Fibroblast of mammary gland (primary cell): Measurements from ENCODE around the gene KCNC4.

ENCODE experiments used
- DNase-seq: peaks from one replicate; pipeline ENCODE4 v3.0.0-alpha.2; 2010; ENCODE audit warnings: low read depth
- H3K4me3 ChIP-seq: 2 replicates; pipeline ENCODE4 v1.5.1; 2011; ENCODE audit warnings: low read depth, mild to moderate bottlenecking, low read length, moderate library complexity; ENCODE audit not compliant: control insufficient read depth
- CTCF ChIP-seq: conservative IDR thresholded peaks from 2 replicates; pipeline ENCODE4 v1.5.1; 2011; ENCODE audit warnings: low read depth, low read length, inconsistent platforms; ENCODE audit not compliant: control insufficient read depth, insufficient read depth

The KCNC4 gene

GRCh38 chr1:110223127-110223526, 13.0 kb downstream of the KCNC4 start:
- TF ChIP-seq CTCF = no peak
- DNase-seq = no peak
- no peak overlapping the region for H3K4me3 ChIP-seq

- no peak for DNase-seq
- TF ChIP-seq CTCF = no peak
- no peak overlapping the region for H3K4me3 ChIP-seq
Measured at GRCh38 chr1:110223581-110223980, 13.5 kb downstream of the KCNC4 start.

DNA sequence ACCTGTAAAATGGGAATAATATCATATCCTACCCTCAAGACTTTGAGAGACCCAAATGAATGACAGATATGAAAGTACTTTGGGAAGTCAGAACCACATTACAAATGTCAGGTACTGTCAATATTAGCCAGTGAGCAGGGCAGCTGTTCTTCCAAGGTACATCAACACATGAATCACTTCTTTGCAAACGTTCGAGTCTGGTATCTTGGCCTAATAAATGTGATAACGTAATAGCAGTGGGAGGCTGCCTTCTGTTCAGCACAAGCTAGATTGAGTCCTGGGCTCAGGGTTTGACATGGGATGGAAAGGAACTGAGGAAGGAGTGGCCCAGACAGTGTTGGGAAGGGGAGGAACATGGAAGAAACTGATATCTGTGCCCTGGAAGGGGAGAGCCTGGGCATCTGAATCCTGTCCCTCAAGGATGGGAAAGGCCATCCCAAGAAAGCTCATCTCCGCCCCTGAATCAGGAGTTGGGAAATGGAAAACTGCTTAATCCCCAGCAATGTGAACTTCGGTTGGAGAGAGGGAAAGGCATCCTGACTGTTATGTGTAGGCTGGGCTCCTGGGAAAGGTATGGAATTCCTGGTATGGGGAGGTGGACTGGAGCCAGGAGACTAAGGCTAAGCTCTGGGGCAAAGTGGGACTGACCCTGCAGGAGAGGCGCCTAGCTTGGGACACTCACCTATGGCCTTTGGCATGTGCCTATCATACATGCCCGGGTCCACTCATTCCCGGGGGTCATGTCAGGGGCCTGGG, 14.3 kb downstream of the KCNC4 start:
- H3K4me3 ChIP-seq = no peak overlapping the region
- no peak for DNase-seq
- no peak for TF ChIP-seq CTCF

DNA sequence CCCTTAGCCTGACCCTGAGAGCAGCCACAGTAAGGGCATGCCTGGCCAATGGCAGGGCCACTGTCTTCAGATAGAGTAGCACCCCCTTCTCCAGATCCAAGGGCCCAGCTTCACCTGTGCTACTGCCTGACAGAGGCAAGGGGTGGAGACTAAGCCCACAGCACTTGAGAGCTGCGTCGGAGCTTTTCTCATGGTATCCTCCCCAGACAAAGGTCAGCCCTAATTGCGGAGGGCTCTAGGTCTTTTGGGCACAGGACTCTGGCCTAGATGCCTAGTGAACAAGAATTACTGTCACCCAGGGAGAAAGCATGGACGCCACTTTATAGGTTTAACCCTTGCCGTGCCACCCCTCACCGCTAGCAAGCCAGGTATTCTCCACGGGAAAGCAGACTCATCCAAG, 15.1 kb downstream of the KCNC4 start:
- no peak overlapping the region for H3K4me3 ChIP-seq
- TF ChIP-seq CTCF = no peak
- no peak for DNase-seq

DNA sequence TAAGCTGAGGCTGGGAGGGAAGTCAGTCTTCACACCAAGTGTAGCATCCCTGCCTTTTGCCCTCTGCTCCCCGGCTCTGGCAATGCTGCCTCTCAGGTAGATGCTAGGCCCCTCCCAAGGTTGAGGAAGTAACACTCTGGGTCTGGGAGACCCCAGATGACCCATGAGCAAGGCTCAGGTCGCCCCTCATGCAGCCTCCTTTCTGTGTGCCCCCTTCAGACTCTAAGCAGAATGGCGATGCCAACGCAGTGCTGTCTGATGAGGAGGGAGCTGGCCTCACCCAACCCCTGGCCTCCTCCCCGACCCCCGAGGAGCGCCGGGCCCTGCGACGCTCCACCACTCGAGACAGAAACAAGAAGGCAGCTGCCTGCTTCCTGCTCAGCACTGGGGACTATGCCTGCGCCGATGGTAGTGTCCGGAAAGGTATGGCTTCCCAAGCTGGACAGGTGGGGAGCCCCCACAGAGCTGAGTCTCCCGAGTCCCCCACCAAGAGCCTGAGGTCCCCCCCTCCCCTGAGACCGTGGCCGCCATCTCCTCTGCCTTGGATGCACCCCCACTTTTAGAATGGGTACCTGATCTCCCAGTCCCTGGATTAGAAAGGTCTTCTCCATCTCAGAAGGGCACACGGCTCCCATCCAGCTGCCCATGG, 15.8 kb downstream of the KCNC4 start:
- H3K4me3 ChIP-seq = no peak overlapping the region
- DNase-seq = no peak
- no peak for TF ChIP-seq CTCF

- no peak for DNase-seq
- H3K4me3 ChIP-seq = no peak overlapping the region
- TF ChIP-seq CTCF = no peak
Measured at GRCh38 chr1:110227774-110228173, 17.7 kb downstream of the KCNC4 start.
